IMR-90 (cell line): ENCODE measurements around the gene C1QL4.

ENCODE experiments used
- BHLHE40 ChIP-seq: fragments of 150-350 bp; IDR thresholded peaks from 2 replicates; pipeline ENCODE4 v1.6.1; 2016; ENCODE audit warnings: mild to moderate bottlenecking, low read depth, low read length
- CHD1 ChIP-seq: IDR thresholded peaks from 2 replicates; pipeline ENCODE4 v1.6.1; 2012; ENCODE audit warnings: low read depth, low read length, improper control_type of control experiment
- CTCF ChIP-seq: conservative IDR thresholded peaks from 2 replicates; pipeline ENCODE4 v1.5.1; 2012; ENCODE audit warnings: mild to moderate bottlenecking, low read depth, low read length, improper control_type of control experiment
- MAFK ChIP-seq: IDR thresholded peaks from 2 replicates; pipeline ENCODE4 v1.6.1; 2012; ENCODE audit warnings: low read depth, low read length, improper control_type of control experiment
- NFE2L2 ChIP-seq: fragments of 150-350 bp; IDR thresholded peaks from 2 replicates; pipeline ENCODE4 v1.6.1; 2016; ENCODE audit warnings: low read depth, mild to moderate bottlenecking, low read length
- POLR2A ChIP-seq: IDR thresholded peaks from 2 replicates; pipeline ENCODE4 v1.6.1; 2012; ENCODE audit warnings: mild to moderate bottlenecking, low read depth, low read length
- RAD21 ChIP-seq: IDR thresholded peaks from 2 replicates; pipeline ENCODE4 v1.6.1; 2012; ENCODE audit warnings: low read length, improper control_type of control experiment
- RCOR1 ChIP-seq: IDR thresholded peaks from 2 replicates; pipeline ENCODE4 v1.6.1; 2012; ENCODE audit warnings: mild to moderate bottlenecking, low read length, improper control_type of control experiment; ENCODE audit not compliant: insufficient replicate concordance
- RFX5 ChIP-seq: IDR thresholded peaks from 2 replicates; pipeline ENCODE4 v1.8.0; 2012; ENCODE audit warnings: low read depth, mild to moderate bottlenecking, low read length, moderate library complexity
- USF2 ChIP-seq: fragments of 150-350 bp; IDR thresholded peaks from 2 replicates; pipeline ENCODE4 v1.6.1; 2017; ENCODE audit warnings: mild to moderate bottlenecking, antibody characterized with exemption, low read length, low read depth

- TF ChIP-seq CTCF (no peak), RAD21 (no peak), BHLHE40 (no peak), RFX5 (no peak), RCOR1 (no peak), POLR2A (no peak), CHD1 (no peak), MAFK (no peak), USF2 (no peak), NFE2L2 (no peak)
These were observed 3.3 kb upstream of the C1QL4 start for GRCh38 chr12:49340095-49340870.
